Lung (tissue), 12 donors: ENCODE measurements around the gene LDLRAD4. TPM values are rescaled to one million over a fixed set of nuclear protein-coding genes. Genes with fewer than 3 reads are reported as not detected.

Experiments
- ATAC-seq: fragments of 200-7000 bp; cut with Tn5 transposase; one replicate; pipeline ENCODE4 v1.9.1; 2020; ENCODE audit warnings: moderate number of reproducible peaks; ENCODE audit not compliant: insufficient read depth, low FRiP score
- DNase-seq, 3 donors: peaks; one replicate each; pipeline ENCODE4 v3.0.0-alpha.2; 2013 to 2017
- H3K27ac ChIP-seq, 2 donors: one replicate each; pipeline ENCODE4 v1.5.1; 2013; ENCODE audit warnings: mild to moderate bottlenecking in 2 of 2, moderate library complexity in 2 of 2, control low read depth in 1 of 2, inconsistent platforms in 1 of 2, low read depth in 1 of 2, low read length in 1 of 2
- H3K27me3 ChIP-seq, 3 donors: one replicate each; pipeline ENCODE4 v1.5.1; 2013; ENCODE audit warnings: low read length in 2 of 3; ENCODE audit not compliant: control insufficient read depth in 3 of 3, insufficient read depth in 3 of 3
- H3K36me3 ChIP-seq, 4 donors: one replicate each; pipeline ENCODE4 v1.5.1; 2013; ENCODE audit warnings: low read length in 4 of 4, mild to moderate bottlenecking in 1 of 4, moderate library complexity in 1 of 4; ENCODE audit not compliant: control insufficient read depth in 4 of 4, insufficient read depth in 4 of 4
- H3K4me1 ChIP-seq, 5 donors: one replicate each; pipeline ENCODE4 v1.5.1; 2013; ENCODE audit warnings: low read length in 5 of 5, mild to moderate bottlenecking in 2 of 5, moderate library complexity in 1 of 5; ENCODE audit not compliant: control insufficient read depth in 5 of 5, insufficient read depth in 5 of 5
- H3K4me3 ChIP-seq: one replicate; pipeline ENCODE4 v1.5.1; 2013; ENCODE audit warnings: mild to moderate bottlenecking, control low read depth, moderate library complexity
- H3K9ac ChIP-seq, 2 donors: one replicate each; pipeline ENCODE4 v1.5.1; 2013; ENCODE audit warnings: low read length in 2 of 2, control low read depth in 1 of 2; ENCODE audit not compliant: insufficient read depth in 1 of 2
- H3K9me3 ChIP-seq, 4 donors: one replicate each; pipeline ENCODE4 v1.5.1; 2013; ENCODE audit warnings: low read length in 3 of 4, mild to moderate bottlenecking in 1 of 4, moderate library complexity in 1 of 4; ENCODE audit not compliant: control insufficient read depth in 4 of 4, insufficient read depth in 3 of 4
- WGBS, 2 donors: extraction: QIAGEN DNeasy Blood & Tissue Kit; methylation state at CpG; one replicate each; pipeline ENCODE4 v1.1.7; 2013; 5-methylcytosine and 5-hydroxymethylcytosine counted together
- polyA plus RNA-seq, 2 donors: library from polyadenylated mRNA; stranded (reverse); fragments of 200-250 nt; gene quantifications; one replicate each; pipeline ENCODE4 v1.2.1, GENCODE V29; 2013
- total RNA-seq, 2 donors: library from RNA; depleted of rRNA in 1 of 2; stranded (reverse); fragments of >200 nt in 1 of 2; gene quantifications; one replicate each; pipeline ENCODE4 v1.2.1, GENCODE V29; 2014 to 2021
- TF ChIP-seq, protein P1 (sequence below): IDR thresholded peaks from 2 replicates; pipeline ENCODE4 v1.5.1; 2012; ENCODE audit warnings: mild to moderate bottlenecking; ENCODE audit errors: control extremely low read depth, extremely low read depth
- donor health status: control.
- donor health status: control.
- donor health status: Bipolar disorder and iron deficiency.
- donor health status: healthy.
- donor health status: DM: yes; HTN: yes; CAD: no.

LDLRAD4 gene
- total and polyA plus RNA-seq, 4 donors: 3.2 to 62.4 (median 19.9) TPM

DNA sequence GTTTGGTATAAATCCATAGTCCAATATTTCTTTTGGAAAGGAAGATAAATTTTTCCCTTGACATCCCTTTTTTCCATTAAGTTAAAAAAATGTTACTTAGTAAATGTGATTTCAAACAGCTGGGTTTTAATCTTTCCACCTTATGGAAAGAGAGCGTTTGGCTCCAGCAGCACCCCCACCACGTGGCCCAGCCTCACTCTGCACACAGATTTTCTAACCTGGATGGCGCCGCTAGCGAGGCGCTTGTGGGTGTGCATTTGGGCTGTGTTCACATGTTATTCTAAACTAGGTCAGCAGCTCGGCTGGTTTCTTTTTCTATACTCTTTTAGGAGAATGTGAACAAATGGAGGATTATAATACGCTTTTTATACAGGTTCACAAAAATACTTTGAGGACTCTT, 218.0 kb downstream of the LDLRAD4 start:
- Histone ChIP-seq H3K27me3 (no peaks in the 10 kb centered on the region), H3K4me3 (no peak overlapping the region), H3K27ac (peak overlapping the region in 1 of 2 donors; percentile 64), H3K9me3 (no peaks in the 10 kb centered on the region), H3K36me3 (peaks cover 0 to 3% (median 1%) of the 10 kb centered on the region in 4 donors), H3K4me1 (peaks cover 0 to 22% (median 0%) of the 10 kb centered on the region in 5 donors), H3K9ac (no peak overlapping the region)
- 89 to 91% methylated on average over 8 of the region's 8 CpGs for WGBS, 2 donors
- no peak for ATAC-seq
- TF ChIP-seq, protein P1, sequence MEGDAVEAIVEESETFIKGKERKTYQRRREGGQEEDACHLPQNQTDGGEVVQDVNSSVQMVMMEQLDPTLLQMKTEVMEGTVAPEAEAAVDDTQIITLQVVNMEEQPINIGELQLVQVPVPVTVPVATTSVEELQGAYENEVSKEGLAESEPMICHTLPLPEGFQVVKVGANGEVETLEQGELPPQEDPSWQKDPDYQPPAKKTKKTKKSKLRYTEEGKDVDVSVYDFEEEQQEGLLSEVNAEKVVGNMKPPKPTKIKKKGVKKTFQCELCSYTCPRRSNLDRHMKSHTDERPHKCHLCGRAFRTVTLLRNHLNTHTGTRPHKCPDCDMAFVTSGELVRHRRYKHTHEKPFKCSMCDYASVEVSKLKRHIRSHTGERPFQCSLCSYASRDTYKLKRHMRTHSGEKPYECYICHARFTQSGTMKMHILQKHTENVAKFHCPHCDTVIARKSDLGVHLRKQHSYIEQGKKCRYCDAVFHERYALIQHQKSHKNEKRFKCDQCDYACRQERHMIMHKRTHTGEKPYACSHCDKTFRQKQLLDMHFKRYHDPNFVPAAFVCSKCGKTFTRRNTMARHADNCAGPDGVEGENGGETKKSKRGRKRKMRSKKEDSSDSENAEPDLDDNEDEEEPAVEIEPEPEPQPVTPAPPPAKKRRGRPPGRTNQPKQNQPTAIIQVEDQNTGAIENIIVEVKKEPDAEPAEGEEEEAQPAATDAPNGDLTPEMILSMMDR: no peak
- no peak for DNase-seq

DNA sequence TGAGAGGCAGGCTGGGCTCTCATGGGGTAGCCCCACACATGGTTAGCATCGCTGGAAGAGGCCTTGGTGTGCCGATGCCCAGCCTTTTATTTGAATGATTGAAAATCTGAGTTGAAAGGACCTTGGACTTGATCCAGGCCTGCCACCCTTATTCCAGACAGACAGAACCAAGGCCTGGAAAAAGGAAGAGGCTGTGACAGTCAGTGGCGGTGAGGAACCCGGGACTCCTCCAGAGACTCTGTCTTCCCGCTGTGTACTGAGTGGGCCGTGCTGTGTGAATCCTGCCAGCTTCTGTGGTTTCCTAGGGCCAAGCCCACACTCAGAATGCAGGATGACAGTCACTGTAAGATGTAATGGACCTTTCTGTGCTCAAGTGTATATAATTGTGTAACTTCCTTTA, 218.5 kb downstream of the LDLRAD4 start:
- H3K4me1 ChIP-seq: peaks cover 0 to 24% (median 0%) of the 10 kb centered on the region in 5 donors
- H3K27ac ChIP-seq: peak overlapping the region in 1 of 2 donors; percentile 58
- peaks cover 0 to 3% (median 1%) of the 10 kb centered on the region in 4 donors for H3K36me3 ChIP-seq
- no peak for DNase-seq
- H3K9ac ChIP-seq: no peak overlapping the region
- no peaks in the 10 kb centered on the region for H3K27me3 ChIP-seq
- TF ChIP-seq, protein P1: no peak
- ATAC-seq: no peak
- no peak overlapping the region for H3K4me3 ChIP-seq
- H3K9me3 ChIP-seq: no peaks in the 10 kb centered on the region
- WGBS, 2 donors: 67% methylated on average over 6 of the region's 6 CpGs

DNA sequence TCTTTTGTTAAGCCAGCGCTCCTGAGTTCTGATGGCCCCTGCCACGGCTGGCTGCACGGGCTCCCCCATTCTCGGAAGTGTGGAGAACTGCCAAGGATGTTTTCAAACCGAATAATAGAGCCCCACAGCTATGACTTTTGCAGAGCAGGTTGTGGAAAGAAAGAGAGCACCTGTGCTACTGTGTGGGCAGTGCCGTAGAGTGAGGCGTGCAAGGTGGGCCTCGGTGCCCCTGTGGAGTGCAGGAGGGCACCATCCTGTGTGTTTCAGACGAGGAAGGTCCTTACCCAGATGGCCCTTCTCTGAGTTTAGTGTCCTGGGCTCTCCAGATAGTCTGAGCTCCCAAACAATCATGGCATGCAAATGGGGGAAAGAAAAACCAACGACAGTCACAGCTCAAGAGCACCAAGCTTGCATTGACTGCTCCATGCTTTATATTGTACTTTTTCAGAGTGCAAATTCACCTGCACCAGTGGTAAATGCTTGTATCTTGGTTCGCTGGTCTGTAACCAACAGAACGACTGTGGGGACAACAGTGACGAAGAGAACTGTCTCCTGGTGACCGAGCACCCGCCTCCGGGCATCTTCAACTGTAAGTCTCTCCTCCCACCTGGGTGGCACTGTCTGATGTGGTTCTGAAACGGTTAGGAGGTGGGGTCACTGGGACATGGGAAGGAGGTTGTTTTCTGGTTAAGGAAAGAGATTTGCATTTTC, 219.4 kb downstream of the LDLRAD4 start:
- WGBS, 2 donors: 87 to 91% methylated on average over 17 of the region's 17 CpGs
- Histone ChIP-seq H3K27ac (no peak overlapping the region), H3K27me3 (no peaks in the 10 kb centered on the region), H3K36me3 (peaks cover 0 to 3% (median 1%) of the 10 kb centered on the region in 4 donors), H3K9ac (no peak overlapping the region), H3K4me3 (no peak overlapping the region), H3K4me1 (peaks cover 0 to 24% (median 0%) of the 10 kb centered on the region in 5 donors), H3K9me3 (no peaks in the 10 kb centered on the region)
- DNase-seq (no peak), ATAC-seq (no peak)
- TF ChIP-seq, protein P1: no peak
